Measurements from ENCODE around the gene TM9SF1. TPM values are rescaled to one million over a fixed set of nuclear protein-coding genes. Genes with fewer than 3 reads are reported as not detected.

Gene TM9SF1
- total and polyA plus RNA-seq, 2 of the 13 experiments (the other 11 are each of a cell fraction or from before 2014, with no cell fraction given) = 83.2 to 110 TPM

GRCh38 chr14:24241829-24242443, 46.7 kb upstream of the TM9SF1 start (continued):
- TF ChIP-seq, protein P1, sequence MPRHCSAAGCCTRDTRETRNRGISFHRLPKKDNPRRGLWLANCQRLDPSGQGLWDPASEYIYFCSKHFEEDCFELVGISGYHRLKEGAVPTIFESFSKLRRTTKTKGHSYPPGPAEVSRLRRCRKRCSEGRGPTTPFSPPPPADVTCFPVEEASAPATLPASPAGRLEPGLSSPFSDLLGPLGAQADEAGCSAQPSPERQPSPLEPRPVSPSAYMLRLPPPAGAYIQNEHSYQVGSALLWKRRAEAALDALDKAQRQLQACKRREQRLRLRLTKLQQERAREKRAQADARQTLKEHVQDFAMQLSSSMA (CRISPR knock-in tag; IDR thresholded peaks at IDR 0.05) = no peak
- TF ChIP-seq, protein P2, sequence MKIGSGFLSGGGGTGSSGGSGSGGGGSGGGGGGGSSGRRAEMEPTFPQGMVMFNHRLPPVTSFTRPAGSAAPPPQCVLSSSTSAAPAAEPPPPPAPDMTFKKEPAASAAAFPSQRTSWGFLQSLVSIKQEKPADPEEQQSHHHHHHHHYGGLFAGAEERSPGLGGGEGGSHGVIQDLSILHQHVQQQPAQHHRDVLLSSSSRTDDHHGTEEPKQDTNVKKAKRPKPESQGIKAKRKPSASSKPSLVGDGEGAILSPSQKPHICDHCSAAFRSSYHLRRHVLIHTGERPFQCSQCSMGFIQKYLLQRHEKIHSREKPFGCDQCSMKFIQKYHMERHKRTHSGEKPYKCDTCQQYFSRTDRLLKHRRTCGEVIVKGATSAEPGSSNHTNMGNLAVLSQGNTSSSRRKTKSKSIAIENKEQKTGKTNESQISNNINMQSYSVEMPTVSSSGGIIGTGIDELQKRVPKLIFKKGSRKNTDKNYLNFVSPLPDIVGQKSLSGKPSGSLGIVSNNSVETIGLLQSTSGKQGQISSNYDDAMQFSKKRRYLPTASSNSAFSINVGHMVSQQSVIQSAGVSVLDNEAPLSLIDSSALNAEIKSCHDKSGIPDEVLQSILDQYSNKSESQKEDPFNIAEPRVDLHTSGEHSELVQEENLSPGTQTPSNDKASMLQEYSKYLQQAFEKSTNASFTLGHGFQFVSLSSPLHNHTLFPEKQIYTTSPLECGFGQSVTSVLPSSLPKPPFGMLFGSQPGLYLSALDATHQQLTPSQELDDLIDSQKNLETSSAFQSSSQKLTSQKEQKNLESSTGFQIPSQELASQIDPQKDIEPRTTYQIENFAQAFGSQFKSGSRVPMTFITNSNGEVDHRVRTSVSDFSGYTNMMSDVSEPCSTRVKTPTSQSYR (CRISPR knock-in tag; IDR thresholded peaks at IDR 0.05; ENCODE audit: borderline replicate concordance) = no peak
- no peak for TF ChIP-seq ZNF776 (CRISPR knock-in tag; IDR thresholded peaks at IDR 0.05)
- TF ChIP-seq ZC3H13 (CRISPR knock-in tag; IDR thresholded peaks at IDR 0.05) = no peak
- TF ChIP-seq ZNF775 (CRISPR knock-in tag; IDR thresholded peaks at IDR 0.05; ENCODE audit: borderline replicate concordance) = peak; percentile 93; the same call in 1 of the 2 replicates
- peak; percentile 45; the same call in 1 of the 2 replicates for TF ChIP-seq FOXO1 (CRISPR knock-in tag; IDR thresholded peaks at IDR 0.05)
- no peak for TF ChIP-seq ZNF737 (CRISPR knock-in tag; IDR thresholded peaks at IDR 0.05; ENCODE audit: borderline replicate concordance)
- TF ChIP-seq TCF12 (IDR thresholded peaks at IDR 0.05) = no peak
- no peak for TF ChIP-seq TCF12 (CRISPR knock-in tag; IDR thresholded peaks at IDR 0.05)
- no peak for TF ChIP-seq ZNF367 (CRISPR knock-in tag; IDR thresholded peaks at IDR 0.05; ENCODE audit: borderline replicate concordance)
- TF ChIP-seq, protein P3, sequence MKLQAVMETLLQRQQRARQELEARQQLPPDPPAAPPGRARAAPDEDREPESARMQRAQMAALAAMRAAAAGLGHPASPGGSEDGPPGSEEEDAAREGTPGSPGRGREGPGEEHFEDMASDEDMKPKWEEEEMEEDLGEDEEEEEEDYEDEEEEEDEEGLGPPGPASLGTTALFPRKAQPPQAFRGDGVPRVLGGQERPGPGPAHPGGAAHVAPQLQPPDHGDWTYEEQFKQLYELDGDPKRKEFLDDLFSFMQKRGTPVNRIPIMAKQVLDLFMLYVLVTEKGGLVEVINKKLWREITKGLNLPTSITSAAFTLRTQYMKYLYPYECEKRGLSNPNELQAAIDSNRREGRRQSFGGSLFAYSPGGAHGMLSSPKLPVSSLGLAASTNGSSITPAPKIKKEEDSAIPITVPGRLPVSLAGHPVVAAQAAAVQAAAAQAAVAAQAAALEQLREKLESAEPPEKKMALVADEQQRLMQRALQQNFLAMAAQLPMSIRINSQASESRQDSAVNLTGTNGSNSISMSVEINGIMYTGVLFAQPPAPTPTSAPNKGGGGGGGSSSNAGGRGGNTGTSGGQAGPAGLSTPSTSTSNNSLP (IDR thresholded peaks at IDR 0.05; ENCODE audit: low read depth, low read length) = no peak
- no peak for TF ChIP-seq TRAFD1 (CRISPR knock-in tag; IDR thresholded peaks at IDR 0.05; ENCODE audit: borderline replicate concordance)
- no peak for TF ChIP-seq THAP9 (CRISPR knock-in tag; IDR thresholded peaks at IDR 0.05; ENCODE audit: borderline replicate concordance)
- no peak for TF ChIP-seq ZNF770 (CRISPR knock-in tag; IDR thresholded peaks at IDR 0.05)
- TF ChIP-seq PPARG (CRISPR knock-in tag; conservative IDR thresholded peaks at IDR 0.05) = peak; percentile 17; the same call in 1 of the 2 replicates
- no peak; the same call in 1 of the 2 replicates for TF ChIP-seq SPEN (CRISPR knock-in tag; IDR thresholded peaks at IDR 0.05; ENCODE audit: low read depth)
- no peak for TF ChIP-seq NBN (conservative IDR thresholded peaks at IDR 0.05)
